GM21381 (cell line): ENCODE results near the gene C9orf57.
"Not testable (repeated sequence)": the region's sequence is repeated elsewhere in the genome, so short reads cannot be mapped to it uniquely, and the experiment has no call there.

Experiments used
- ATAC-seq: cut with Tn5 transposase; IDR thresholded peaks from one replicate; pipeline ENCODE4 v1.9.1; 2021; ENCODE audit warnings: mild to moderate bottlenecking, moderate library complexity; ENCODE audit not compliant: unreplicated experiment

C9orf57 gene

DNA sequence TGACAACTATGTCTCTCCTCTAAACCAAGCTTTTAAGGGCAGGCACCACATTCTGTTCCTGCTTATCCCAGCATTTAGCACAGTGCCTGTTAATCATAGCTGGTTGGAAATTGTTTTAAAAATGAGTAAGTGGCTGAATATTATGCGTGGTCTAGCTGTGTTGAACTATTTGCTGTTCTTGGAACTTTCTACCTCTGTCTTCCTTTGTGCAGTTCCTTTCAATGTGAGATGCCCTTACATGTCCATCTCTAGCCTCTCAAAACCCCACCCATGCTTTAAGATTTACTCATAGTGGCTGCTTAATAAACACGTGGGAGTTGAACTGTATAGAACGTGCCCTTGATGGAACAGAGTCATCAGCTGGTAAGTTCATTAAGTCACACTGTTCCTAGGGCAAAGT lies 34.5 kb downstream of the C9orf57 start:
- ATAC-seq: no peak

- ATAC-seq: no peak
Observed at GRCh38 chr9:72023596-72023995, 36.8 kb downstream of the C9orf57 start.

DNA sequence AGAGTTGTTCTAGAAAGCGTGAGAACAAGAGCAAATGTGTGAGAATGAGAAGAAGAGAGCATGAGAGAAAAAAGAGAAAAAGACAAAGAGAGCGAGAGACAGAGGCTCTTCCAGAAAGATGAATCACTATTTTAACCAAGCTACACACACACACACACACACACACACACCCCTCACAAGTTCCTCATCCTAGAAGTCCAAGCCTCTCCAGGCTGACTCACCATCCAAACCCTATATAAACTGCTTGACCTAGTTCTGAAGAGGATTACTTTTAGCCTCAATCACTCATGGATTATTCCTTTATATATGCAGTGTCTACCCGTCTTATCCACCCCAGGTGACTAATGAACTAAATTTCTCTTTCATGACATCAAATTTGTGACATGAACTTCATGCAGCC lies 37.6 kb downstream of the C9orf57 start:
- ATAC-seq: no peak

DNA sequence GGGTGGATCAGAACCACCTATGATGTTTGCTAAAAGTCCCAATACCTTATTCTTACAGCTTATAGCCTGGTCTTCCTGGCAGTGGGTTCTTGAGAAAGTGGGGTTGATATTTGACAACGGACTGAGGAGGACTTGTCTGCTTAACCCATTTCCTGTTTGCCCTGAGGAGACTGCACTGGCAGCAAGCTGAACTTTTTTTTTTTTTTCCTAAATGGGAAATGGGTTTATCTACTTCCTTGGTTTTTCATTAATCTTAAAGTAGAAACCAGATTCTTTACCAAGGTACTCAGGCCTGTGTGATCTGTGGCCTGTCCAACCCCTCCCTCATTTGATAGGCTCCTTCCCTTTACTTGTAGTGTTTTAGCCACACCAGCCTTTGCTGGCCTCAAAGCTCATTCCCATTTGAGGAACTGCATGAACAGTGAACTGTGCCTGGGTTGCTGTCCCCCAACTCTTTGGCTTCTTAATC lies 47.1 kb downstream of the C9orf57 start:
- ATAC-seq: no peak

DNA sequence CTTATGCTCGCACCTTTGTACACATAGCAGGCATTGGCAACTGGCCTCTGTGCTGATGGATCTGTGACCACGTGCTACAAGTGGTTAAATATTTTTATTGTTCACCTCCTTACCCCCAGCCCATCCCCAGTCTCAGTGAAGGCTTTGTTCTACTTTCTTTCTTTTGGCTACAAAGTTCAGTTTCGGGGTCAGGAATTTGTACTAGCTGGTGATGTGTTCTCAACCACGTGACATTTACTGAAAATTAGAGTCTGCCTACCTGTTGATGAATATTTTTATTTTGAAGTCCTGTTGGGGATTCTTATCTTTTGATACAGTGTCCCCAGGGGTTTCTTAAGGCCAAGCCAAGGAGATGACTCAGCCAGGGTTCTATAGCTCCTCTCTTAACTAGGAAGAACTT lies 47.8 kb downstream of the C9orf57 start:
- ATAC-seq: no peak

DNA sequence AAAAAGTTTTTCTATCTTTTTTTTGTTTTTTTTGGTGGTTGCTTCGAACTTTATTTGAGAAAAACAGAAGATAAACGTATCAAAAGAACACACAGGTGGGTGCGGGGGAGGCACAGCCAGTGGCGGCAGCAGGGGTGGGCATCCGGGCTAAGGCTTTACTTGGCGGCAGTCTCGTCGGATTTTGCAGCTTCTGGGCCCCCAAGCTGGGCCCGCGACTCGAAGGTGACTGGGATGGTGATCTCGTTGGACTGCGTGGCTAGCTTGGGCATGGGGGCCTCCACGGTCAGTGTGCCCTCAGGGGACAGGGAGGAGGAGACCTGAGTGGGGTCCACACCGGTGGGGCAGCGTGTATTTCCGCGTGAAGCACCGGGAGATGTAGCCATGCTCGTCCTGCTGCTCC lies 52.7 kb downstream of the C9orf57 start:
- not testable (repeated sequence) for ATAC-seq

- ATAC-seq: no peak
Observed at GRCh38 chr9:72006501-72006900, 53.9 kb downstream of the C9orf57 start.

GRCh38 chr9:72005451-72005850 lies 55.0 kb downstream of the C9orf57 start:
- ATAC-seq: no peak
